Ramos (cell line): ENCODE data around the gene CPNE7.

Experiments used
- in situ Hi-C: fragments of 300-500 bp; cut with MboI; formaldehyde crosslinking; loops from one replicate; pipeline ENCODE4 v1.14.3; 2022; ENCODE audit warnings: low sequenced_read_pairs; ENCODE audit not compliant: unreplicated experiment

The CPNE7 gene

GRCh38 chr16:89643769-89644300, 68.3 kb downstream of the CPNE7 start:
- in situ Hi-C loops: no loop called here

GRCh38 chr16:89645122-89645521, 69.6 kb downstream of the CPNE7 start:
- in situ Hi-C loops: no loop called here

- in situ Hi-C loops: no loop called here
Observed at GRCh38 chr16:89646270-89646669, 70.7 kb downstream of the CPNE7 start.
